Cardiac fibroblast (primary cell): ENCODE data around the gene ACOD1.

Experiments
- DNase-seq, 2 donors: peaks; one replicate each; pipeline versions ENCODE4 v3.0.0 to v3.0.0-alpha.2; 2010; ENCODE audit warnings: low read depth in 2 of 2
- H3K4me3 ChIP-seq, 2 donors: replicated peaks in 1 of 2; 1 replicate in 1 of 2; 2 replicates in 1 of 2; pipeline ENCODE4 v1.5.1; 2011; ENCODE audit warnings: low read depth in 2 of 2, low read length in 2 of 2, mild to moderate bottlenecking in 2 of 2, moderate library complexity in 1 of 2
- TF ChIP-seq, protein P1 (sequence below): IDR thresholded peaks from one replicate; pipeline ENCODE4 v1.5.1; 2011; ENCODE audit warnings: low read depth, mild to moderate bottlenecking, low read length, inconsistent platforms

The ACOD1 gene

DNA sequence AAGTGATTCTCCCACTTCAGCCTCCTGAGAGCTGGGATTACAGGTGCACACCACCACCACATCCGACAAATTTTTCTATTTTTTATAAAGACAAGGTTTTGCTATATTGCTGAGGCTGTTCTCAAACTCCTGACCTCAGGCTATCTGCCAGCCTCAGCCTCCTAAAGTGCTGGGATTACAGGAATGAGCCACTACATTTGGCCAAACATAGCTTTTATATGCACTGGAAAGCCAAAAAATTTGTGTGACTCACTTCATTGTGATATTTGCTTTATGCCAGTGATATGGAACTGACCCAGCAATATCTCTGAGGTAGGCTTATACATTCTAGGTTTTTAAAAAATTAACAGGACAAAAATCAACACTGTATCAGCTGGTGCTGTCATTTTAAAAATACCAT, 26.8 kb upstream of the ACOD1 start:
- DNase-seq = peak; percentile 20 to 80

DNA sequence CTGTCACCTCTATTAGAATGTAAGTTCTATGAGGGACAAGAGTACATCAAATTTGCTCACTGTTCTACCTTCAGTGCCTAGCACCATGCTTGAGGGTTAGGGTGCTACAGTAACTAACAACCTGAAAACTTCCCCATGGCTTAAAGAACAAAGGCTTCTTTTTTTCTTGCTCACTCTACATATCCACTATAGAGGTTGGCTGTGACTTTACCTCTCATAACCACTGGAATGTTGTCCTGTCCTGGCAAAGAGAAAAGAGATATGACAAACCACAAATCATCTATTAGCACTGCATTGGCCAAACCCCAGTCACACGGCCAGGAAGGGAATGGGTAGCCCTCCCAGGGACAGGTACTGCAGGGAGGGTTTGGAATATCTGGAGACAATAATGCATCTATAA, 23.2 kb upstream of the ACOD1 start:
- DNase-seq = no peak
- TF ChIP-seq, protein P1, sequence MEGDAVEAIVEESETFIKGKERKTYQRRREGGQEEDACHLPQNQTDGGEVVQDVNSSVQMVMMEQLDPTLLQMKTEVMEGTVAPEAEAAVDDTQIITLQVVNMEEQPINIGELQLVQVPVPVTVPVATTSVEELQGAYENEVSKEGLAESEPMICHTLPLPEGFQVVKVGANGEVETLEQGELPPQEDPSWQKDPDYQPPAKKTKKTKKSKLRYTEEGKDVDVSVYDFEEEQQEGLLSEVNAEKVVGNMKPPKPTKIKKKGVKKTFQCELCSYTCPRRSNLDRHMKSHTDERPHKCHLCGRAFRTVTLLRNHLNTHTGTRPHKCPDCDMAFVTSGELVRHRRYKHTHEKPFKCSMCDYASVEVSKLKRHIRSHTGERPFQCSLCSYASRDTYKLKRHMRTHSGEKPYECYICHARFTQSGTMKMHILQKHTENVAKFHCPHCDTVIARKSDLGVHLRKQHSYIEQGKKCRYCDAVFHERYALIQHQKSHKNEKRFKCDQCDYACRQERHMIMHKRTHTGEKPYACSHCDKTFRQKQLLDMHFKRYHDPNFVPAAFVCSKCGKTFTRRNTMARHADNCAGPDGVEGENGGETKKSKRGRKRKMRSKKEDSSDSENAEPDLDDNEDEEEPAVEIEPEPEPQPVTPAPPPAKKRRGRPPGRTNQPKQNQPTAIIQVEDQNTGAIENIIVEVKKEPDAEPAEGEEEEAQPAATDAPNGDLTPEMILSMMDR = no peak
- no peak overlapping the region for H3K4me3 ChIP-seq

More for the DNA sequence above, 26.8 kb upstream of the ACOD1 start:
- TF ChIP-seq, protein P1 = no peak
- H3K4me3 ChIP-seq = no peak overlapping the region

DNA sequence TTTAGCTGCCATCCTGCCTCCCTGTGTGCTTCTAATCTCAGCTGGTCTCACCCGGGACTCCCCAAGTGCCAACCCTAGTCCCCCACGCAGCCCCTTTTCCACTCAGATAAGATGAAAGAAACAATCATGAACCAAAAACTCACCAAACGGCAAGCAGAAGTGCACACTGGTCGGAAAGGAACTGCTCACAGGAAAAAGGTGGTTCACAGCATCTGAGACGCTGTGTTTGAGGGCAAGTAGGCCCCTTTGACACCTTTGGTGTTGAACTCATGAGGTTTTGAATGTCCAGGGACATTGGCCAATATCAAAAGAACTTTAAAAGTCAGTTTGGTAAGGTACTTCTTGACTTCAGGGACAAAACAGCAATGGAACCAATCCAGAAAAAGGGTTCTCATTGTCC, 20.4 kb upstream of the ACOD1 start:
- DNase-seq = no peak
- TF ChIP-seq, protein P1 = no peak
- H3K4me3 ChIP-seq = no peak overlapping the region

DNA sequence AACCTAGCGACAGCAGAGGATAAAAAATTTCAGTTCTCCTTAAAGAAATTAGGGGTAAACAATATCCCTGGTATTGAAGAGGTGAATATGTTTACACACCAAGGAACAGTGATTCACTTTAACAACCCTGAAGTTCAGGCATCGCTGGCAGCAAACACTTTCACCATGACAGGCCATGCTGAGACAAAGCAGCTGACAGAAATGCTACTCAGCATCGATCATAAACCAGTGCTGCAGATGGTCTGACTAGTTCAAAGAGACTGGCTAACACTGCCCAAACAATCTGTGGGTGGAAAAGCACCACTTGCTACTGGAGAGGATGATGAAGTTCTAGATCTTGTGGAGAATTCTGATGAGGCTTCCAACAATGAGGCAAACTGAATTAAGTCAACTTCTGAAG, 19.9 kb upstream of the ACOD1 start:
- TF ChIP-seq, protein P1 = no peak
- DNase-seq = no peak
- H3K4me3 ChIP-seq = no peak overlapping the region

DNA sequence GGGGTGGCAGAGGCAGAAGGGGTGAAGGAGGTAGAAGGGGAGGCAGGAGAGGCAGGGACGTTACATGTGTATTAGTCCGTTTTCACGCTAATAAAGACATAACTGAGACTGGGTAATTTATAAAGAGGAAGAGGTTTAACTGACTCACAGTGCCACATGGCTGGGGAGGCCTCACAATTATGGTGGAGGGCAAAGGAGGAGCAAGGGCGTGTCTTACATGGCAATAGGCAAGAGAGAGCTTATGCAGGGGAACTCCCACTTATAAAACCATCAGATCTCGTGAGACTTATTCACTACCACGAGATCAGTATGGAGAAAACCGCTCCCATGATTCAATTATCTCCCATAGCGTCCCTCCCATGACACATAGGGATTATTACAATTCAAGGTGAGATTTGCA, 19.0 kb upstream of the ACOD1 start:
- DNase-seq = no peak
- TF ChIP-seq, protein P1 = no peak
- no peak overlapping the region for H3K4me3 ChIP-seq

DNA sequence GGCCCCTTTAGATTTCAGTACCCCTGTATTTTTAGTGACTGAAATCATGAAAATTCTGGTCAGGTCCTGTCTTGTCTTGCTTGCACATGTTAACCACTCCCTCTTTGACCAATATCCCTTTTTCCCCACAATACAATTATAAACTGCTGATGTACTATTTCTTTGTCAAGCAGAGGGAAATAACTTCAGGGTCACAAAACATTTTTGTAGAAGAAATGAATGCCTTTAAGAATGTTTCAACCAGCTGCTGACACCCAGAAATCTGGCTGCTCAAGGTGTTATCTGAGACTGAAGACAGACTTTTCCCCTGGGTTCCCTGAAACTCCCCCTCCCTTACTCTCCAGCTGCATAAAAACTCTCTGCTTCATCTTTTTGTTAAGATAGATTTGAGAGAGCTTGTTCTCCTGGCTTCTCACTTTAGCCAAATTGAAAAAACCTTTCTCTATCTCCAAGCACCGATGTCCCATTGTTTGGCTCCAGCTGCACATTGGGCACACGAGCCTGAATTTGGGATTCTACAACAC, 18.4 kb upstream of the ACOD1 start:
- peak in 1 of 2 donors; percentile 24 for DNase-seq
- no peak overlapping the region for H3K4me3 ChIP-seq
- TF ChIP-seq, protein P1 = no peak

DNA sequence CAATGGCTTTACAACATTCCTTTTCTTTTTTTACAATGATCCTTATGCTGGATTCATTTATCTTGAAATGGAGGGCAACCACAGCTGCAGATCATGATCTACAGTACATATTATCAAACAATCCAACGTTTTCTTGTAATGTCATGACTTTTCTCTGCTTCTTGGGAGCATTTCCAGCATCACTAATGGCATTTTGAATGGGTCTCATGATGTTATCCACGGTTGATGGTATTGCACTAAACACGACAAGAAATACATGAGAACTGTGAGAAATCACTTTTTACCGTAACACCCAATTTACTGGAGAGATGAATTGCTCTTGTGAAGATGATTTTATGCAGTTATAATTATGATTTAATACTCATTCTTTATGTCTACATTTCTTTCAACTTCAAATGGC, 16.2 kb upstream of the ACOD1 start:
- no peak for DNase-seq
- TF ChIP-seq, protein P1 = no peak
- no peak overlapping the region for H3K4me3 ChIP-seq
